KMS-11 (cell line): ENCODE data around the gene ASCC2.

Source experiments
- H2AFZ ChIP-seq: fragments of 200-600 bp; sonication (generic); 2 replicates; pipeline ENCODE4 v1.6.1; 2016; ENCODE audit warnings: antibody characterized with exemption, mixed run types, low read depth
- H3K27ac ChIP-seq: fragments of 200-600 bp; sonication (generic); 2 replicates; pipeline ENCODE4 v1.6.1; 2016; ENCODE audit warnings: mild to moderate bottlenecking, mixed run types
- H3K27me3 ChIP-seq: fragments of 200-600 bp; sonication (generic); 2 replicates; pipeline ENCODE4 v1.6.1; 2017; ENCODE audit warnings: mild to moderate bottlenecking, low read depth, mixed run types, moderate library complexity; ENCODE audit not compliant: insufficient read depth
- H3K36me3 ChIP-seq: fragments of 200-600 bp; sonication (generic); 2 replicates; pipeline ENCODE4 v1.6.1; 2017; ENCODE audit warnings: mild to moderate bottlenecking, mixed run types; ENCODE audit not compliant: insufficient read depth
- H3K4me1 ChIP-seq: fragments of 200-600 bp; sonication (generic); 2 replicates; pipeline ENCODE4 v1.6.1; 2016; ENCODE audit warnings: mild to moderate bottlenecking, low read depth, mixed run types; ENCODE audit not compliant: poor library complexity, severe bottlenecking
- H3K4me2 ChIP-seq: fragments of 200-600 bp; sonication (generic); 2 replicates; pipeline ENCODE4 v1.7.0; 2016; ENCODE audit warnings: mild to moderate bottlenecking, mixed run types
- H3K4me3 ChIP-seq: fragments of 200-600 bp; sonication (generic); IDR thresholded peaks from 2 replicates; pipeline ENCODE4 v1.6.1; 2017; ENCODE audit warnings: low read depth, low read length, mixed read lengths; ENCODE audit not compliant: insufficient read depth
- H3K79me2 ChIP-seq: fragments of 200-600 bp; sonication (generic); 2 replicates; pipeline ENCODE4 v1.6.1; 2016; ENCODE audit warnings: low read depth, mixed run types; ENCODE audit not compliant: insufficient read depth
- H3K9ac ChIP-seq: fragments of 200-600 bp; sonication (generic); 2 replicates; pipeline ENCODE4 v1.6.1; 2016; ENCODE audit warnings: mild to moderate bottlenecking, mixed run types
- H4K20me1 ChIP-seq: fragments of 200-600 bp; sonication (generic); 2 replicates; pipeline ENCODE4 v1.6.1; 2016; ENCODE audit warnings: mild to moderate bottlenecking, mixed run types; ENCODE audit not compliant: insufficient read depth
- CTCF ChIP-seq: fragments of 200-600 bp; sonication (generic); conservative IDR thresholded peaks from 2 replicates; pipeline ENCODE4 v1.6.1; 2017; ENCODE audit warnings: low read depth, mild to moderate bottlenecking, antibody characterized with exemption, low read length, moderate library complexity, mixed read lengths

Gene ASCC2

GRCh38 chr22:29810216-29810615 lies 27.9 kb downstream of the ASCC2 start:
- Histone ChIP-seq H3K9ac (no peak overlapping the region), H2AFZ (no peak overlapping the region), H3K4me2 (no peak overlapping the region), H4K20me1 (no peaks in the 10 kb centered on the region), H3K4me1 (no peaks in the 10 kb centered on the region), H3K4me3 (no peak overlapping the region), H3K27me3 (no peaks in the 10 kb centered on the region), H3K27ac (no peak overlapping the region), H3K79me2 (no peaks in the 10 kb centered on the region), H3K36me3 (peaks cover 5% of the 10 kb centered on the region; the same call in 1 of the 2 replicates)
- no peak for TF ChIP-seq CTCF

DNA sequence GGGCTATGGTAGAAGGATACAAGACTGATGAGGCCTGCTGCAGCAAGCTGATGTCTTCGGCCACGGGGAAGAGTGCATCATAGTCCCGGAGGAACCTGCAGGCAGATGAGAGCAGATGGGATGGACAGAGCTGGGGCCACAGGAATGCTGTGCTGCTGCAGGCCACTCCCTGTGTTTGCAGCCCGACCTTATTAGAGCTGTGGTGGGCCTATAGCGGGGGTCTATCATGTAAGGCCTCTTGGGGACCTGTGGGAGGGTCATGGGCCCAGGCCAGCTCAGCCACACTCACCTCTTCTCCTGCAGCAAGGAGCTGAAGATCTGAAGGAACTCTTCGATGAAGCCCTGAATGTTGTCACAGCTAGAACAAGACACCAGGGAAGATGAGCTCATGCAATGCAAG lies 31.9 kb downstream of the ASCC2 start:
- H3K27me3 ChIP-seq, result no peaks in the 10 kb centered on the region
- no peak overlapping the region for H3K9ac ChIP-seq
- peaks cover 6% of the 10 kb centered on the region; the same call in 1 of the 2 replicates for H3K36me3 ChIP-seq
- no peak overlapping the region for H3K4me3 ChIP-seq
- no peaks in the 10 kb centered on the region for H4K20me1 ChIP-seq
- no peaks in the 10 kb centered on the region for H3K79me2 ChIP-seq
- TF ChIP-seq CTCF, result no peak
- no peak overlapping the region for H2AFZ ChIP-seq
- no peaks in the 10 kb centered on the region for H3K4me1 ChIP-seq
- H3K27ac ChIP-seq, result no peak overlapping the region
- H3K4me2 ChIP-seq, result no peak overlapping the region

GRCh38 chr22:29804985-29805384 lies 33.1 kb downstream of the ASCC2 start:
- no peak for TF ChIP-seq CTCF
- H3K36me3 ChIP-seq, result peaks cover 6% of the 10 kb centered on the region; the same call in 1 of the 2 replicates
- no peaks in the 10 kb centered on the region for H3K4me1 ChIP-seq
- no peak overlapping the region for H3K4me3 ChIP-seq
- no peak overlapping the region for H3K4me2 ChIP-seq
- H2AFZ ChIP-seq, result no peak overlapping the region
- H3K9ac ChIP-seq, result no peak overlapping the region
- no peaks in the 10 kb centered on the region for H3K27me3 ChIP-seq
- H4K20me1 ChIP-seq, result no peaks in the 10 kb centered on the region
- H3K27ac ChIP-seq, result no peak overlapping the region
- no peaks in the 10 kb centered on the region for H3K79me2 ChIP-seq

GRCh38 chr22:29803190-29803589 lies 34.9 kb downstream of the ASCC2 start:
- Histone ChIP-seq H3K4me3 (no peak overlapping the region), H3K79me2 (no peaks in the 10 kb centered on the region), H3K27me3 (no peaks in the 10 kb centered on the region), H3K27ac (no peak overlapping the region), H3K4me2 (no peak overlapping the region), H2AFZ (no peak overlapping the region), H3K9ac (no peak overlapping the region), H3K36me3 (peaks cover 6% of the 10 kb centered on the region; the same call in 1 of the 2 replicates), H4K20me1 (no peaks in the 10 kb centered on the region), H3K4me1 (peaks cover 12% of the 10 kb centered on the region)
- TF ChIP-seq CTCF, result no peak
